WTC11 (cell line): ENCODE measurements around the gene RNASE9. TPM values are rescaled to one million over a fixed set of nuclear protein-coding genes. Genes with fewer than 3 reads are reported as not detected.

ENCODE experiments used
- ATAC-seq: fragments of 200-7000 bp; cut with Tn5 transposase; 2 replicates; pipeline ENCODE4 v1.10.0; 2021; ENCODE audit warnings: mild to moderate bottlenecking, moderate library complexity
- CTCF ChIA-PET: fragments of 300-600 bp; sonication (Branson Sonifier 250); formaldehyde crosslinking; loops from one replicate; lab custom pipeline; 2021; ENCODE audit warnings: antibody characterized with exemption; lab: Charles Lee
- POLR2A ChIA-PET: fragments of 350-600 bp; sonication (Branson Sonifier 250); formaldehyde crosslinking; loops from one replicate; lab custom pipeline; 2021; ENCODE audit warnings: antibody characterized with exemption; lab: Charles Lee
- DNase-seq: peaks from one replicate; pipeline ENCODE4 v3.0.0; 2021; ENCODE audit warnings: low spot score
- H3K27ac Mint-ChIP-seq: 2 replicates; pipeline ENCODE4 v1.8.0; 2021; ENCODE audit warnings: mixed read lengths
- H3K27me3 Mint-ChIP-seq: 2 replicates; pipeline ENCODE4 v1.8.0; 2021; ENCODE audit warnings: low read depth, mild to moderate bottlenecking, moderate library complexity, mixed read lengths
- H3K36me3 Mint-ChIP-seq: 2 replicates; pipeline ENCODE4 v1.8.0; 2021; ENCODE audit warnings: mixed read lengths
- H3K4me1 Mint-ChIP-seq: 2 replicates; pipeline ENCODE4 v1.8.0; 2022; ENCODE audit warnings: mixed read lengths
- H3K4me3 Mint-ChIP-seq: 2 replicates; pipeline ENCODE4 v1.8.0; 2021; ENCODE audit warnings: mild to moderate bottlenecking, moderate library complexity, mixed read lengths
- H3K9me3 Mint-ChIP-seq: 2 replicates; pipeline ENCODE4 v1.8.0; 2021; ENCODE audit warnings: mixed read lengths
- CDX4 ChIP-seq: fragments of 250-450 bp; sonication (Bioruptor Pico); IDR thresholded peaks from 2 replicates; pipeline ENCODE4 v1.9.0; 2021; ENCODE audit warnings: moderate library complexity, mild to moderate bottlenecking, inconsistent platforms, borderline replicate concordance
- CREB1 ChIP-seq: sonication (generic); formaldehyde crosslinking; IDR thresholded peaks from 2 replicates; pipeline ENCODE4 v1.8.0; 2023; ENCODE audit warnings: mild to moderate bottlenecking, missing genetic modification reagents
- HMGXB4 ChIP-seq: sonication (generic); formaldehyde crosslinking; IDR thresholded peaks from 2 replicates; pipeline ENCODE4 v1.8.1; 2023; ENCODE audit warnings: mild to moderate bottlenecking, moderate library complexity, missing genetic modification reagents
- JAZF1 ChIP-seq: fragments of 250-450 bp; sonication (Bioruptor Pico); IDR thresholded peaks from 2 replicates; pipeline ENCODE4 v1.9.0; 2021; ENCODE audit warnings: moderate library complexity, mild to moderate bottlenecking, inconsistent platforms
- NR2C2 ChIP-seq: sonication (generic); formaldehyde crosslinking; IDR thresholded peaks from 2 replicates; pipeline ENCODE4 v1.8.0; 2022; ENCODE audit warnings: mild to moderate bottlenecking, missing genetic modification reagents
- OVOL2 ChIP-seq: fragments of 250-450 bp; sonication (Bioruptor Pico); IDR thresholded peaks from 2 replicates; pipeline ENCODE4 v1.9.0; 2021; ENCODE audit warnings: mild to moderate bottlenecking, borderline replicate concordance
- PRRX2 ChIP-seq: fragments of 250-450 bp; sonication (Bioruptor Pico); IDR thresholded peaks from 2 replicates; pipeline ENCODE4 v1.8.0; 2021; ENCODE audit warnings: mild to moderate bottlenecking
- RORB ChIP-seq: fragments of 250-450 bp; sonication (Bioruptor Pico); IDR thresholded peaks from 2 replicates; pipeline ENCODE4 v1.9.0; 2021; ENCODE audit warnings: mild to moderate bottlenecking
- ZMAT4 ChIP-seq: fragments of 250-450 bp; sonication (Bioruptor Pico); IDR thresholded peaks from 2 replicates; pipeline ENCODE4 v1.9.0; 2021; ENCODE audit warnings: mild to moderate bottlenecking
- ZNF219 ChIP-seq: sonication (generic); formaldehyde crosslinking; IDR thresholded peaks from 2 replicates; pipeline ENCODE4 v1.8.0; 2023; ENCODE audit warnings: missing genetic modification reagents, mild to moderate bottlenecking, borderline replicate concordance
- total RNA-seq: library from RNA; stranded (reverse); gene quantifications from 3 replicates; pipeline ENCODE4 v1.2.3, GENCODE V29; 2021
- TF ChIP-seq, protein P1 (sequence below): sonication (generic); formaldehyde crosslinking; IDR thresholded peaks from 2 replicates; pipeline ENCODE4 v1.8.1; 2023; ENCODE audit warnings: mild to moderate bottlenecking, missing genetic modification reagents
- TF ChIP-seq, protein P2 (sequence below): fragments of 250-450 bp; sonication (Bioruptor Pico); IDR thresholded peaks from 2 replicates; pipeline ENCODE4 v1.9.0; 2021; ENCODE audit warnings: mild to moderate bottlenecking, borderline replicate concordance
- TF ChIP-seq, protein P3 (sequence below): sonication (generic); formaldehyde crosslinking; IDR thresholded peaks from 2 replicates; pipeline ENCODE4 v1.8.1; 2023; ENCODE audit warnings: mild to moderate bottlenecking, missing genetic modification reagents, borderline replicate concordance
- TF ChIP-seq, protein P4 (sequence below): sonication (generic); formaldehyde crosslinking; IDR thresholded peaks from 2 replicates; pipeline ENCODE4 v1.8.1; 2023; ENCODE audit warnings: mild to moderate bottlenecking, missing genetic modification reagents

Gene RNASE9
- total RNA-seq, 1 experiment from 2014 or later: not detected

DNA sequence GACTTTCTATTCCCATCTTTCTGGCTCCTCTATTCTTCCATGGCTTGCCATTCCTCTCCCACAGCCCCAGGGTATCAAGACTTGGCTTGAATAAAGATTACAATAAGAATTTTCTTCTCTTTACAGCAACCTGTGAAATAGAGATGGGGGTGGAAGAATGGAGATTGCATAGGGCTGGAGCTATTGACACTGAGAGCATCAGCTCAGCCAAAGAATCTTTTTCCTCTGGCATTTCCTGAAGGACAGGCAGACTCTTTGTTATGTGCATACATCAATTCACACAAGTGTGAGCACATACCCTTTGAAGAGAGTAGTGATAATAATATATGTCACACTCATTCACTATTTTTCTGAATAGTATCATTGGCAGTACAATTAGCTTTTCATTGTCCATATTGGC is 22.3 kb upstream of the RNASE9 start:
- peak overlapping the region; percentile 0; the same call in 1 of the 2 replicates for H3K27ac Mint-ChIP-seq
- H3K4me1 Mint-ChIP-seq: peaks cover 69% of the 10 kb centered on the region
- no peaks in the 10 kb centered on the region for H3K9me3 Mint-ChIP-seq
- TF ChIP-seq, protein P1, sequence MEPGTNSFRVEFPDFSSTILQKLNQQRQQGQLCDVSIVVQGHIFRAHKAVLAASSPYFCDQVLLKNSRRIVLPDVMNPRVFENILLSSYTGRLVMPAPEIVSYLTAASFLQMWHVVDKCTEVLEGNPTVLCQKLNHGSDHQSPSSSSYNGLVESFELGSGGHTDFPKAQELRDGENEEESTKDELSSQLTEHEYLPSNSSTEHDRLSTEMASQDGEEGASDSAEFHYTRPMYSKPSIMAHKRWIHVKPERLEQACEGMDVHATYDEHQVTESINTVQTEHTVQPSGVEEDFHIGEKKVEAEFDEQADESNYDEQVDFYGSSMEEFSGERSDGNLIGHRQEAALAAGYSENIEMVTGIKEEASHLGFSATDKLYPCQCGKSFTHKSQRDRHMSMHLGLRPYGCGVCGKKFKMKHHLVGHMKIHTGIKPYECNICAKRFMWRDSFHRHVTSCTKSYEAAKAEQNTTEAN (CRISPR knock-in tag): peak; percentile 72; the same call in 1 of the 2 replicates
- TF ChIP-seq, protein P2, sequence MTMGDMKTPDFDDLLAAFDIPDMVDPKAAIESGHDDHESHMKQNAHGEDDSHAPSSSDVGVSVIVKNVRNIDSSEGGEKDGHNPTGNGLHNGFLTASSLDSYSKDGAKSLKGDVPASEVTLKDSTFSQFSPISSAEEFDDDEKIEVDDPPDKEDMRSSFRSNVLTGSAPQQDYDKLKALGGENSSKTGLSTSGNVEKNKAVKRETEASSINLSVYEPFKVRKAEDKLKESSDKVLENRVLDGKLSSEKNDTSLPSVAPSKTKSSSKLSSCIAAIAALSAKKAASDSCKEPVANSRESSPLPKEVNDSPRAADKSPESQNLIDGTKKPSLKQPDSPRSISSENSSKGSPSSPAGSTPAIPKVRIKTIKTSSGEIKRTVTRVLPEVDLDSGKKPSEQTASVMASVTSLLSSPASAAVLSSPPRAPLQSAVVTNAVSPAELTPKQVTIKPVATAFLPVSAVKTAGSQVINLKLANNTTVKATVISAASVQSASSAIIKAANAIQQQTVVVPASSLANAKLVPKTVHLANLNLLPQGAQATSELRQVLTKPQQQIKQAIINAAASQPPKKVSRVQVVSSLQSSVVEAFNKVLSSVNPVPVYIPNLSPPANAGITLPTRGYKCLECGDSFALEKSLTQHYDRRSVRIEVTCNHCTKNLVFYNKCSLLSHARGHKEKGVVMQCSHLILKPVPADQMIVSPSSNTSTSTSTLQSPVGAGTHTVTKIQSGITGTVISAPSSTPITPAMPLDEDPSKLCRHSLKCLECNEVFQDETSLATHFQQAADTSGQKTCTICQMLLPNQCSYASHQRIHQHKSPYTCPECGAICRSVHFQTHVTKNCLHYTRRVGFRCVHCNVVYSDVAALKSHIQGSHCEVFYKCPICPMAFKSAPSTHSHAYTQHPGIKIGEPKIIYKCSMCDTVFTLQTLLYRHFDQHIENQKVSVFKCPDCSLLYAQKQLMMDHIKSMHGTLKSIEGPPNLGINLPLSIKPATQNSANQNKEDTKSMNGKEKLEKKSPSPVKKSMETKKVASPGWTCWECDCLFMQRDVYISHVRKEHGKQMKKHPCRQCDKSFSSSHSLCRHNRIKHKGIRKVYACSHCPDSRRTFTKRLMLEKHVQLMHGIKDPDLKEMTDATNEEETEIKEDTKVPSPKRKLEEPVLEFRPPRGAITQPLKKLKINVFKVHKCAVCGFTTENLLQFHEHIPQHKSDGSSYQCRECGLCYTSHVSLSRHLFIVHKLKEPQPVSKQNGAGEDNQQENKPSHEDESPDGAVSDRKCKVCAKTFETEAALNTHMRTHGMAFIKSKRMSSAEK (CRISPR knock-in tag): no peak
- POLR2A ChIA-PET: no interaction called here
- 0 out of 2 replicates have a peak, but pooled peaks have one; percentile 10 for ATAC-seq
- no peak for DNase-seq
- H3K4me3 Mint-ChIP-seq: no peak overlapping the region
- no peaks in the 10 kb centered on the region for H3K36me3 Mint-ChIP-seq
- H3K27me3 Mint-ChIP-seq: no peaks in the 10 kb centered on the region; the same call in 1 of the 2 replicates
- CTCF ChIA-PET: interaction anchor here (0.7 to 2.6 kb wide), 4 partner anchors 23 to 95 kb away, joined by 3 to 9 read pairs (median 4); no protein-coding TSS in a partner anchor

- ATAC-seq: no peak
- no peak for DNase-seq
- Mint-ChIP-seq H3K27ac (no peak overlapping the region; the same call in 1 of the 2 replicates), H3K36me3 (no peaks in the 10 kb centered on the region), H3K27me3 (no peaks in the 10 kb centered on the region; the same call in 1 of the 2 replicates), H3K4me3 (no peak overlapping the region), H3K9me3 (no peaks in the 10 kb centered on the region), H3K4me1 (peaks cover 72% of the 10 kb centered on the region)
- CTCF ChIA-PET: no interaction called here
- POLR2A ChIA-PET: no interaction called here
- TF ChIP-seq CDX4 (no peak), ZMAT4 (CRISPR knock-in tag) (no peak), ZNF219 (CRISPR knock-in tag) (no peak), NR2C2 (CRISPR knock-in tag) (no peak), OVOL2 (CRISPR knock-in tag) (no peak), HMGXB4 (CRISPR knock-in tag) (no peak), RORB (CRISPR knock-in tag) (no peak), JAZF1 (no peak), CREB1 (CRISPR knock-in tag) (no peak), PRRX2 (CRISPR knock-in tag) (no peak)
- TF ChIP-seq, protein P3, sequence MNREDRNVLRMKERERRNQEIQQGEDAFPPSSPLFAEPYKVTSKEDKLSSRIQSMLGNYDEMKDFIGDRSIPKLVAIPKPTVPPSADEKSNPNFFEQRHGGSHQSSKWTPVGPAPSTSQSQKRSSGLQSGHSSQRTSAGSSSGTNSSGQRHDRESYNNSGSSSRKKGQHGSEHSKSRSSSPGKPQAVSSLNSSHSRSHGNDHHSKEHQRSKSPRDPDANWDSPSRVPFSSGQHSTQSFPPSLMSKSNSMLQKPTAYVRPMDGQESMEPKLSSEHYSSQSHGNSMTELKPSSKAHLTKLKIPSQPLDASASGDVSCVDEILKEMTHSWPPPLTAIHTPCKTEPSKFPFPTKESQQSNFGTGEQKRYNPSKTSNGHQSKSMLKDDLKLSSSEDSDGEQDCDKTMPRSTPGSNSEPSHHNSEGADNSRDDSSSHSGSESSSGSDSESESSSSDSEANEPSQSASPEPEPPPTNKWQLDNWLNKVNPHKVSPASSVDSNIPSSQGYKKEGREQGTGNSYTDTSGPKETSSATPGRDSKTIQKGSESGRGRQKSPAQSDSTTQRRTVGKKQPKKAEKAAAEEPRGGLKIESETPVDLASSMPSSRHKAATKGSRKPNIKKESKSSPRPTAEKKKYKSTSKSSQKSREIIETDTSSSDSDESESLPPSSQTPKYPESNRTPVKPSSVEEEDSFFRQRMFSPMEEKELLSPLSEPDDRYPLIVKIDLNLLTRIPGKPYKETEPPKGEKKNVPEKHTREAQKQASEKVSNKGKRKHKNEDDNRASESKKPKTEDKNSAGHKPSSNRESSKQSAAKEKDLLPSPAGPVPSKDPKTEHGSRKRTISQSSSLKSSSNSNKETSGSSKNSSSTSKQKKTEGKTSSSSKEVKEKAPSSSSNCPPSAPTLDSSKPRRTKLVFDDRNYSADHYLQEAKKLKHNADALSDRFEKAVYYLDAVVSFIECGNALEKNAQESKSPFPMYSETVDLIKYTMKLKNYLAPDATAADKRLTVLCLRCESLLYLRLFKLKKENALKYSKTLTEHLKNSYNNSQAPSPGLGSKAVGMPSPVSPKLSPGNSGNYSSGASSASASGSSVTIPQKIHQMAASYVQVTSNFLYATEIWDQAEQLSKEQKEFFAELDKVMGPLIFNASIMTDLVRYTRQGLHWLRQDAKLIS: no peak
- TF ChIP-seq, protein P2 (CRISPR knock-in tag): no peak
- TF ChIP-seq, protein P4, sequence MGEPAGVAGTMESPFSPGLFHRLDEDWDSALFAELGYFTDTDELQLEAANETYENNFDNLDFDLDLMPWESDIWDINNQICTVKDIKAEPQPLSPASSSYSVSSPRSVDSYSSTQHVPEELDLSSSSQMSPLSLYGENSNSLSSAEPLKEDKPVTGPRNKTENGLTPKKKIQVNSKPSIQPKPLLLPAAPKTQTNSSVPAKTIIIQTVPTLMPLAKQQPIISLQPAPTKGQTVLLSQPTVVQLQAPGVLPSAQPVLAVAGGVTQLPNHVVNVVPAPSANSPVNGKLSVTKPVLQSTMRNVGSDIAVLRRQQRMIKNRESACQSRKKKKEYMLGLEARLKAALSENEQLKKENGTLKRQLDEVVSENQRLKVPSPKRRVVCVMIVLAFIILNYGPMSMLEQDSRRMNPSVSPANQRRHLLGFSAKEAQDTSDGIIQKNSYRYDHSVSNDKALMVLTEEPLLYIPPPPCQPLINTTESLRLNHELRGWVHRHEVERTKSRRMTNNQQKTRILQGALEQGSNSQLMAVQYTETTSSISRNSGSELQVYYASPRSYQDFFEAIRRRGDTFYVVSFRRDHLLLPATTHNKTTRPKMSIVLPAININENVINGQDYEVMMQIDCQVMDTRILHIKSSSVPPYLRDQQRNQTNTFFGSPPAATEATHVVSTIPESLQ: no peak
Observed at GRCh38 chr14:20580242-20580641, 19.4 kb upstream of the RNASE9 start.
